Large intestine (tissue), 3 donors: ENCODE data around the gene SLC37A1. TPM values are rescaled to one million over a fixed set of nuclear protein-coding genes. Genes with fewer than 3 reads are reported as not detected.
"Not testable (repeated sequence)": the region's sequence is repeated elsewhere in the genome, so short reads cannot be mapped to it uniquely, and the experiment has no call there.

Experiments used
- DNase-seq, 2 donors: peaks; one replicate each; pipeline versions ENCODE4 v3.0.0 to v3.0.0-alpha.2; 2013
- H3K27ac ChIP-seq: one replicate; pipeline ENCODE4 v1.5.1; 2013; ENCODE audit warnings: low read length
- H3K27me3 ChIP-seq: 2 replicates; pipeline ENCODE4 v1.6.1; 2013; ENCODE audit warnings: low read length; ENCODE audit not compliant: control insufficient read depth, insufficient read depth
- H3K36me3 ChIP-seq: 2 replicates; pipeline ENCODE4 v1.6.1; 2013; ENCODE audit warnings: low read length; ENCODE audit not compliant: control insufficient read depth, insufficient read depth
- H3K4me1 ChIP-seq: one replicate; pipeline ENCODE4 v1.6.1; 2013; ENCODE audit warnings: low read length; ENCODE audit not compliant: control insufficient read depth, insufficient read depth
- H3K4me3 ChIP-seq: one replicate; pipeline ENCODE4 v1.5.1; 2013; ENCODE audit warnings: low read length
- H3K9me3 ChIP-seq: one replicate; pipeline ENCODE4 v1.6.1; 2013; ENCODE audit warnings: mild to moderate bottlenecking, low read depth, low read length, moderate library complexity; ENCODE audit not compliant: control insufficient read depth
- WGBS: methylation state at CpG from one replicate; pipeline ENCODE4 v1.1.5; 2013; ENCODE audit warnings: low lambda C conversion rate; ENCODE audit not compliant: insufficient coverage; 5-methylcytosine and 5-hydroxymethylcytosine counted together
- polyA plus RNA-seq: library from polyadenylated mRNA; unstranded; fragments of 120-200 nt; gene quantifications from one replicate; pipeline ENCODE4 v1.2.1, GENCODE V29; 2013

The SLC37A1 gene
- polyA plus RNA-seq, 1 donor, result 35.9 TPM

DNA sequence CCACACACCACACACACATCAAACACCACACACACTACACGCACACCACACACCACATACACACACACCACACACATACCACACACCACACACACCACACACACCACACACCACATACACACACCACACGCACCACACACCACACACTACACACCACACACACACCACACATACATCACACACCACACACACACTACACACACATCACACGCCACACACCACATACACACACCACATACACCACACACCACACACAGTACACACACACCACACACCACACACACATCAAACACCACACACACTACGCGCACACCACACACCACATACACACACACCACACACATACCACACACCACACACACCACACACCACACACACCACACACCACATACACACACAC, 101.7 kb downstream of the SLC37A1 start:
- H3K36me3 ChIP-seq, H3K4me3 ChIP-seq, H3K4me1 ChIP-seq, H3K27ac ChIP-seq, H3K9me3 ChIP-seq, DNase-seq: not testable (repeated sequence)
- peaks cover 11% of the 10 kb centered on the region for H3K27me3 ChIP-seq
- WGBS, result no CpG with 5 or more reads among the region's 5 CpGs

- H3K36me3 ChIP-seq, result no peaks in the 10 kb centered on the region
- DNase-seq, result no peak
- 50% methylated on average over 2 of the region's 3 CpGs for WGBS
- peaks cover 11% of the 10 kb centered on the region for H3K27me3 ChIP-seq
- H3K27ac ChIP-seq, result no peak overlapping the region
- H3K4me3 ChIP-seq, result no peak overlapping the region
- H3K4me1 ChIP-seq, result peaks cover 5% of the 10 kb centered on the region
- H3K9me3 ChIP-seq, result peaks cover 9% of the 10 kb centered on the region
Measured at GRCh38 chr21:42615924-42616323, 102.3 kb downstream of the SLC37A1 start.

- H3K36me3 ChIP-seq, result no peaks in the 10 kb centered on the region
- no peak for DNase-seq
- no peak overlapping the region for H3K4me3 ChIP-seq
- WGBS, result 17% methylated on average over 1 of the region's 18 CpGs
- no peak overlapping the region for H3K27ac ChIP-seq
- peaks cover 8% of the 10 kb centered on the region for H3K9me3 ChIP-seq
- peaks cover 5% of the 10 kb centered on the region for H3K4me1 ChIP-seq
- peaks cover 11% of the 10 kb centered on the region for H3K27me3 ChIP-seq
Measured at GRCh38 chr21:42616446-42616845, 102.8 kb downstream of the SLC37A1 start.

DNA sequence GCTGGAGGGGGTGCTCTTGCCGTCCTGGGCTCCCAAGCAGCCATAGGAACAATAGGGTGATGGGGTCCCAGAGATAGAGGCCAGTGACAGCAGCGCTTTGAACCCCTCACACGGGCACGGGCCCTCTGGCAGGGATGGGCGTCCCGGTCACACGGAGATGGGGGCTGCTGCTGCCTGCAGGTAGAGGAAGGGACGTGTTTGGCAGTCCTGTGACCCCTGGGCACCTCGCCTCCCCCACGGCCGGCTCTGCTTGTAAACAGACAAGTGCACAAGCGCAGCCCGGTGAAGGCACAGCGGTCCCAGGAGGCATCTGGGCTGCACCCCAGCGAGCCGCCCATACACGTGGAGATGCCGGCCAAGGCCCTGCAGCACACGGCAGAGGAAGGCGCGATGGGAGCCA, 103.3 kb downstream of the SLC37A1 start:
- H3K27ac ChIP-seq, result no peak overlapping the region

GRCh38 chr21:42617486-42617885, 103.8 kb downstream of the SLC37A1 start:
- DNase-seq, result no peak
- WGBS, result 92% methylated on average over 4 of the region's 23 CpGs

More for the DNA sequence above, 103.3 kb downstream of the SLC37A1 start:
- DNase-seq, result no peak
- Histone ChIP-seq H3K27me3 (peaks cover 11% of the 10 kb centered on the region), H3K4me1 (peaks cover 5% of the 10 kb centered on the region), H3K4me3 (no peak overlapping the region), H3K9me3 (peaks cover 3% of the 10 kb centered on the region), H3K36me3 (no peaks in the 10 kb centered on the region)
- WGBS, result no CpG with 5 or more reads among the region's 21 CpGs

GRCh38 chr21:42618707-42619102, 105.1 kb downstream of the SLC37A1 start:
- H3K36me3 ChIP-seq, result no peaks in the 10 kb centered on the region
- H3K4me1 ChIP-seq, result peaks cover 9% of the 10 kb centered on the region
- no peak overlapping the region for H3K27ac ChIP-seq
- no peaks in the 10 kb centered on the region for H3K9me3 ChIP-seq
- no peak overlapping the region for H3K4me3 ChIP-seq
- WGBS, result 53% methylated on average over 3 of the region's 3 CpGs
- DNase-seq, result no peak
- H3K27me3 ChIP-seq, result peaks cover 11% of the 10 kb centered on the region

More at GRCh38 chr21:42617486-42617885, 103.8 kb downstream of the SLC37A1 start:
- Histone ChIP-seq H3K4me3 (no peak overlapping the region), H3K27me3 (peaks cover 11% of the 10 kb centered on the region), H3K9me3 (no peaks in the 10 kb centered on the region), H3K4me1 (peaks cover 5% of the 10 kb centered on the region), H3K36me3 (no peaks in the 10 kb centered on the region), H3K27ac (no peak overlapping the region)

- Histone ChIP-seq H3K27me3 (peaks cover 11% of the 10 kb centered on the region), H3K9me3 (no peaks in the 10 kb centered on the region), H3K4me3 (no peak overlapping the region), H3K27ac (no peak overlapping the region), H3K36me3 (no peaks in the 10 kb centered on the region), H3K4me1 (peaks cover 12% of the 10 kb centered on the region)
- 38% methylated on average over 1 of the region's 7 CpGs for WGBS
- no peak for DNase-seq
Measured at GRCh38 chr21:42619166-42619565, 105.5 kb downstream of the SLC37A1 start.

- H3K27me3 ChIP-seq, result peaks cover 11% of the 10 kb centered on the region
- no peak overlapping the region for H3K27ac ChIP-seq
- peaks cover 15% of the 10 kb centered on the region for H3K4me1 ChIP-seq
- no peaks in the 10 kb centered on the region for H3K9me3 ChIP-seq
- DNase-seq, result no peak
- no peaks in the 10 kb centered on the region for H3K36me3 ChIP-seq
- H3K4me3 ChIP-seq, result no peak overlapping the region
- no CpG with 5 or more reads among the region's 6 CpGs for WGBS
Measured at GRCh38 chr21:42619841-42620240, 106.2 kb downstream of the SLC37A1 start.

DNA sequence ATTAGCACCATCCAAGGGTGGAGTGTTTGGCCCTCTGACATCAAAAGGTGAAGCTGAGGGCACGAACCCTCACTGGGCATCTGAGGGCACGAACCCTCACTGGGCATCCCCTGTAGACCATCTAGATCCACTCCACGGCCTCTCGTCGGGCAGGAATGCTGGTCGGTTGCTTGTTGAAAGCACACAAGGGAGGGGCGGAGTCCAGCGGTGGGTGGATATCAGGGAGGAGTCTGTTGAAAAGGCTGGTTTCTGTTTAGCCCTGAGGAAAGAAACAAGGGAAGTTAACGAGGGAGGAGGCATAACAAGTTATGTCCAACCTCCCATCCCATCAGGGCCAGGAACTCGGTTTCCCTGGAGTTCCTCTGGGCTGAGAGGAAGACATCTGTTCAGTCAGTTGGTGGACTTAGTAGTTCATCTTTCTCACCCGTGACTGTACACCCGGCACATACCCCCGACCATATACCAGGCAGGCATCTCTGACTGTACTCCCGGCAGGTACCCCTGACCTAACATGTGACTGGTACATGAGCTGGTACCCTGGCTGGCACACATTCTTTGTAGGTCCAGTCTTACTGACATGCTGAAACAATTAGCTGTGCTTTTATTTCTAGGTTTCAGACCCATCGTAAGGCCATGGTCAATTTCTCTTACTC, 107.6 kb downstream of the SLC37A1 start:
- Histone ChIP-seq H3K36me3 (no peaks in the 10 kb centered on the region), H3K27me3 (peaks cover 11% of the 10 kb centered on the region), H3K9me3 (no peaks in the 10 kb centered on the region), H3K4me3 (no peak overlapping the region), H3K4me1 (peaks cover 13% of the 10 kb centered on the region), H3K27ac (no peak overlapping the region)
- WGBS, result no CpG with 5 or more reads among the region's 15 CpGs
- DNase-seq, result peak in 1 of 2 donors; percentile 27

DNA sequence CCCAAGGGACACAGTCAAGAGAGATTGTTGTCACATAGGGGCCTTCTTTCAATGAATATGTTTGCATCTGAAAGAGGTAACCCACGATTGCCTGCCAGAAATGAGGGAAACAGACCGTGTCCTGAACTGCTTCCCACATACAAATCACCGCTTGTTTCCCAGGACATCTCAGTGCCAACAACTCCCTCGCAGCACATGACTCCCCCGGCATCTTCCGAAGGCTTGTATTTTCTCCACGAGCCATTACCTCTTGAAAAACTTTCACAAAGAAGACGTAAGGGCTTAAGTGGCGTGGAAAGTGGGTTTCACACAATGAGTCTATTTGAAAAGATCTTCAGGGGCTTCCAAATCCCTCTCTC, 108.1 kb downstream of the SLC37A1 start:
- H3K9me3 ChIP-seq, result no peaks in the 10 kb centered on the region
- no peak overlapping the region for H3K27ac ChIP-seq
- peaks cover 13% of the 10 kb centered on the region for H3K4me1 ChIP-seq
- no peak overlapping the region for H3K4me3 ChIP-seq
- WGBS, result 100% methylated on average over 1 of the region's 9 CpGs
- H3K27me3 ChIP-seq, result peaks cover 10% of the 10 kb centered on the region
- DNase-seq, result no peak
- no peaks in the 10 kb centered on the region for H3K36me3 ChIP-seq

DNA sequence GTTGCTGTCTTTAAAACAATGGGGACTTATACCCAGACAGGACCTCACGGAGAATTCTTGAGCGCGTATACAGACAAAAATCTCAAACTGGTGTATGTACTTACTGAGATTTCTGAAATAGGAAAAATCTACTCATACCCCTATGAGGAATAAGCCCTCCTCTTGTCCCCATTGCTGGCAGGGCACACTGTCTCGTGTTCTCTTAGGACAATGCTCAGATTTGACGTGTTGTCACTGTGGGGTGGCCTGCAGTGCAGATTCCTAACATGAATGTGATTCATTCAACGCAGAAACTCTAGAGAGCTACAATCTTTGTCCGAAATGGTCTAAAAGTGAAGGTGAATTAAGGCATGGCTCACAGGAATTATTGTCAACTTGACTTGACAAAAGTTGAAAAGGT, 108.6 kb downstream of the SLC37A1 start:
- no peak for DNase-seq
- Histone ChIP-seq H3K4me1 (peaks cover 13% of the 10 kb centered on the region), H3K4me3 (no peak overlapping the region), H3K27ac (no peak overlapping the region), H3K27me3 (peaks cover 9% of the 10 kb centered on the region), H3K36me3 (no peaks in the 10 kb centered on the region), H3K9me3 (no peaks in the 10 kb centered on the region)
- WGBS, result no CpG with 5 or more reads among the region's 7 CpGs
